Erythroblast (primary cell): ENCODE results near the gene BMPR1B.

ENCODE experiments used
- DNase-seq, 2 experiments: peaks; one replicate each; lab custom pipeline; 2025; lab: John Stamatoyannopoulos, UW
- GATA1 ChIP-seq: IDR thresholded peaks from 2 replicates; pipeline ENCODE4 v1.6.1; 2011; ENCODE audit warnings: low read depth, mild to moderate bottlenecking, control low read depth, low read length, moderate library complexity

The BMPR1B gene

DNA sequence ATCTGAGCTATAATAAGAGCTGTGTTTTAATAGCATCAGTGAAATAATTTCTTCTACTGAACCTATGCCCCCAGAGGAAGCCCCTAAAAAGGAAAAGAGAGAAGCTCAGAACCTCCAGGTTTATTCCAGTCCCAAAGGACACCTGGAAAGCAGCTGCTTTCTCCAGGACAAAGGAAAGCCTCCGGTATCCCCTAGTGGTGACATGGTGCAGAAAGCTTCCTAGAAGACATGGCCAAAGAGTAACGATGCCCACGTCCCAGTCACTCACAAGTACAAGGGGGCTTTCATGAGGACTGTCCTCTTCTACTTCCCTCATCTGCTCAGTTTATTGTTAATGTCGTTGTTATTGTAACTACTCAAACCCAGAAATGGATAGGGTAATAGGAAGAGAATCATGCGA lies 447.1 kb downstream of the BMPR1B start:
- no peak for DNase-seq
- no peak for TF ChIP-seq GATA1
